ENCODE data around the gene ACKR3.

- TF ChIP-seq TAF1 (IDR thresholded peaks at IDR 0.05; ENCODE audit: borderline replicate concordance, low read depth, low read length) = no peak
- TF ChIP-seq POLR2A (IDR thresholded peaks at IDR 0.05; ENCODE audit: low read depth, low read length) = no peak
- no peak for TF ChIP-seq POLR2AphosphoS5 (IDR thresholded peaks at IDR 0.05; ENCODE audit: low read depth, low read length)
Measured at GRCh38 chr2:236557306-236558030, 12.2 kb upstream of the ACKR3 start.
